Effector CD4-positive, alpha-beta T cell (primary cell): ENCODE measurements around the gene POLD3.
"Not testable (repeated sequence)": the region's sequence is repeated elsewhere in the genome, so short reads cannot be mapped to it uniquely, and the experiment has no call there.

Experiments used
- DNase-seq: peaks from one replicate; pipeline ENCODE4 v3.0.0-alpha.2; 2020

Gene POLD3

DNA sequence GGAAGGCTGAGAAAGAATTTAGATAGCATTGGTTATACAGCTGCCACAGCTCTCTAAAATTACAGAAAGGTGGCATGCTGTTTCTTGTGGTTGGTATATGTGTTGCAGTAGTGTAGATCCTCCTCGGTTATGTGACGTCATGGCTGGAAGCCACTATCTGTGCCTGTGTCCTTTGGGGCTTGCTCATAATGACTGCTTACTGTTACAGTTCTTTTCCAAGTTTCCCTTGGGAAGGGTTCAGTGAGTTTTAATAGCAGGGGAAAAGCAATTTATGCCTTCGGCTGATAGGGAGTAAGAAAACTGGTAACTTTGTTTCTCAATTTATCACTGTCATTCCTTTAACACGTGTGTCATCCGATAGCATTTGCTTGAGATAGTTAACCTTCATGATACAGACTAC, 47.2 kb downstream of the POLD3 start:
- DNase-seq = no peak

DNA sequence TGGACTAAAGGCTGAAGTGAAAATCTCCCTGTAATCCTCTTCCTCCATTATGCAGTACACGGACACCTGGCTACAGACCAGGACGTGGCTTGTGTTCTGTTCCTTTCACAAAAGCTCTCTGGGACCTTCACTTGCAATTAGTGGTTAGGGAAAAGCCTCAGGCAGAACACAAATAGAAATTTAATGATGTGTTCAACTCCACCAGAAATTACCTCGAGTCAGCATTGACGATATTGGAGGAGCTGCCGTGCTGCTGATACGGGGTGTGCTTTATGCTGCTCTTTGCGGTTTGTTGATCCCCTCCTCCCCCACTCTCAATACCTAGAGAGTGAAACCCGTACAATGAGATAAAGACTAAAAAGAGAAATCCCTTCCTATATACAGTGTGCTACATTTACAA, 48.9 kb downstream of the POLD3 start:
- no peak for DNase-seq

DNA sequence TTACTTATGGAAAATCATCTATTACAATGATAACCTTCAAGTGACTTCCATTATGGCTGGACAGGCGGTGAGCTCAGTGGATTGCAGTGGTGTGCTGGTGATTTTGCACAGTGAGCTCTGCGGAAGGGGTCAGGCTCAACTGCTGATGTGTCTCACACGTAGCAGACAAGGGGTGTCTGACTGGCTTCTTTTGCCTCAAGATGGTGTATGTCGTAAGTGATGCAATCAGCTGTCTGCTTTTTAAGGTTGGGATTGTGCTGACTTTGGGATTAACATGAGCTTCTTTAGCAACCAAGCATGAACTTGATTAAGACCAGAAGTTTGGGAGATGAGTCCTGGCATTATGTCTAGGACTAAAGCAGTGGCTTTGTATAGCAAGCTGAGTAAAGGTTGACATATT, 49.5 kb downstream of the POLD3 start:
- no peak for DNase-seq

DNA sequence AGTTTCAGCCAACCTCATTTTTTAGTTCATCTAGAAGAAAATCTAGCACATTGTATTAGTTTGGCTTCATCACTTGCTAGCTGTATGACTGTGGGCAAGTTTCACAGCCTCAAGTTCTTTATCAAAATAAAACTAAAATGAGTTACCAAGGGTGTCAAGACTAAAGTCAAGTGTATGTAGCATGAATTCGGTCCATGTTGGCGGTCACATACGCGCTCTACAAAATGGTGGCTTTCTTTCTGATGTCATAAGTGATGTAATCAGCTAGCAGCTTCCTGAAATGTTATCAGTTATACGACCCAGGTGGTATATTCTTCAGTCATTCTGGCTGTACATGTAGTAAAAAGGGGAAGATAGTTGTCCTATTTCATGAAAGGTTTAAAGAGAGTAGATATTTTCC, 50.5 kb downstream of the POLD3 start:
- DNase-seq = no peak

DNA sequence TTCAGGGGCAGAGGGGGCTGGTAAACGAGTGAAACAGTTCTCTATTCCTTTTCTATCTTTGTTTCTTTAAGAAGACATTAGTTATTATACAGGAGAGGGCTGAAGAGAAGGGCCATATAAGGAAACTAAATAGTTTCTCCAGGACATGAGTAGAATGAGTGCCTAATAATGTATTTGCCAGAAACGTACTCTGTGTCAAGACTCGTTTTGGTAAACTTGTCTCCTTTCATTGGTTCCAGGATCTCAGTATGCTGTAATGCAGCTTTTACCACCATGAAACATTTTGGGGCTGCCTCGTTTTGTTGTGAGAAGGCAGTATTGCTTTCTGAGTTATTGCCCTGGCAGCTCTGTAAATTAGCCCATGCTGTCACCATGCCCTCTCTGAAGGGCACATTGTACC, 51.7 kb downstream of the POLD3 start:
- DNase-seq = no peak

DNA sequence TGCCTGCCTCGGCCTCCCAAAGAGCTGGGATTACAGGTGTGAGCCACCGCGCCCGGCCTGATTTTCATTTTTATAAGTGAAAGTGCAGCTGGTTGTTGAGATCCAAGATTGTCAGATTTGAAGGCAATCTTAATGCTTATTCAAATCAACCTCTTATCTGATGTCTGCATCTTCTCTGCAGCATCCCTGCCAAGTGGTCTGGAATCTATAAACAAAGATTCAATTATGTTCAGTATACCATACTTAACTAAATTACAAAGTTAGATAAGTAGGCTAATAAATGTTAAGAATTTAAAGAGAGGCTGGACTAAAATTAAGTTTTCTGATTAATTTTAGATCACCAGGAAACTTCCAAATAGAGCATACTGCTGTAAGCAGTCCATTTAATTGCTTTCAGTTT, 53.8 kb downstream of the POLD3 start:
- DNase-seq = no peak

DNA sequence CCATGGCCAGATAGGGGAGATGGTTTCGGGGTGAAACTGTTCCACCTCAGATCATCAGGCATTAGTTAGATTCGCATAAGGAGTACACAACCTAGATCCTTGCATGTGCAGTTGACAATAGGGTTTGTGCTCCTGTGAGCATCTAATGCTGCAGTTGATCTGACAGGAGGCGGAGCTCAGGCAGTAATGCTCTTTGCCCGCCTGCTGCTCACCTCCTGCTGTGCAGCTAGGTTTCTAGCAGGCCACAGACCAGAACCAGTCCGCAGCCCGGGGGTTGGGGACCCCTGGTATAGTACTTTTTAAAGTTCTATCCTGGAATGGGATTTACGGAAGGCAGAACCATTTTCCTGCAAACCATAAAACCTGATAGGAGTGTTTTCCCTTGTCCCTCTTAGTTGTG, 54.6 kb downstream of the POLD3 start:
- DNase-seq = no peak

DNA sequence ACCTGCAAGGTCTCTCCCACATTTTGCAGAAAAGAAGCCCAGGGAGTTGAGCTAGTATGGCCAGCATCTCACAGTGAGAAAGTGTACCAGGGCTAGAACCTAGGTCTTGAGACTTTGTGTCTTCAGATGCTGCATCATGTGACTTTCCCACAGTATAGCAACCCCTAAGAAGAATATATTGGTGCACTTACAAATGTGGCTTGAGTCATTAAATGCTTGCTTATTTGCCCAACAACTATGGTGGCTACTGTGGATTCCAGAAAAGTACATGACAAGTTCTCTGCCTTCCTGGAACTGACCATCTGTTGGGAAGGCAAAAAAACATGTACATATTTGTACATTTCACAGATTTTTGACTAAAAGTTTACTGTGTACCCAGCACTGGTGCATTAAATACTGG, 55.0 kb downstream of the POLD3 start:
- DNase-seq = no peak

DNA sequence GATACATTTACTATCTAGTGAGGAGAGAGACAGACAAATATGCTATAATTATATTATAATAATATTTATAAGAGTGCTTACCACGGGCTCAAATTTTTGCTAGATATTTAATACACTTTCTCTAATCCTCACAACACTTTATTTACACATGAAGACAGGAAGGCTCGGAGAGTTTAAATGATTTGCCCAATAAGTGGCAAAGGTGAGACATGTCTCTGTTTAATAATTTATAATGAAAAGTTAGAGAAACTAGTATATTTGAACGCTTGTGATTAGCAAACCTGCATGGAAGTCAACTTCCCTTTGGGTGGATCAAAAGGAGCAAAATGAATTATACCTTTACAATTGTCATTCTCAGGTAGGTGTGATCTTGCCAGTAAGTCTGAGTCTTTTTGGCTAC, 55.4 kb downstream of the POLD3 start:
- DNase-seq = no peak

DNA sequence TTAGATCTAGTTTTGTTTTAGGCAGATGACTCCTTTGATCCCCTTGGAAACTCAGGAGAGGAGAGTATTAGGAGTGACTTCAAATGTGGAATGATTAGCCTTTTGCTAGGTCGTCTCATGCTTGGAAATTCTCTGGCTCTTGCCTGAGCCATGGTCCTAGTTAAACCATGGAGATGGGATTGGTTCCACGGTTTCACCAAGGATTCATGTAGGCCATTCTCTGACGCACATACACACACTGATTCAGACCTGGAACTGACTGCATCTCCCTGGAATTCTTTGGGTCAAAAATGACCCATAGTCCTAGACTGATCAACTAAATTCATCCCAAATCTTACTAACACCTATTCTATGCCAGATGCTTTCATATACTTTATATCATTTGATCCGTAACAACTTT, 56.5 kb downstream of the POLD3 start:
- DNase-seq = no peak

DNA sequence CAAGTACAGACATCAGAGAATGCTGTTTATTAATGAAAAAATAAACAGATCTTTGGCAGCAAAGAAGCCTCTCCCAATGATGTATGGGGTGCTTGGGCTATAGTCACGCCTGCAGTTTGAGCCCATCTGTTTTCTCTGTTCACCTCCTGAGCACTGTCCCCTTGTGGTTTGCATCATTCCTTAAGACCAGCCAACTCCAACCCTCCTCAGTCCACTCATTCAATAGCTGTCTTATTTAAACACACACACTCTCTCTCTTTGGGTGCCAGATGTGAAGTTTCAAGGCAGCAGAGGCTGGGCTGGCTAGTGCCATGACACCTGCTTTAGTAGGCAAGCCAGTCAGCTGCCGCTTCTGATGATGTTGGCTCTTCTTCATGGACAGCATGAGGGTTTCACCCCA, 58.1 kb downstream of the POLD3 start:
- no peak for DNase-seq

DNA sequence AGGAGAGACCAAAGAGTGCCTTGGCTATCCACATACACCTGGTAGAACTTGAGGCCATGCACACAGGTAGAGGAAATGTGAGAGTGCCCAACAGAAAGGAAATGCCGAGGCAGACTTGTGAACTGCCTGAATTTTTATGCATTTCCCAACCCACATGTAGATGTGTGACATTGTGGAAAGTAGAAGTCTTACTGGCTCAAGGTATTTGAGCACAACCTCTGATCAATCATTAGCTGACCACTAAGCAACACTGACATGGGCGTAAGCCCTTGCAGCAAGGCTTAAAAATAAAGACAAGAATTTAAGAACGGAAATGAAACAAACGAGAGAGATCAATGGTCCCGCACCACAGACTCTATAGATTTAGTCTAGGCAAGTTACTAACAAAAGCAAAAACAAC, 62.6 kb downstream of the POLD3 start:
- no peak for DNase-seq

DNA sequence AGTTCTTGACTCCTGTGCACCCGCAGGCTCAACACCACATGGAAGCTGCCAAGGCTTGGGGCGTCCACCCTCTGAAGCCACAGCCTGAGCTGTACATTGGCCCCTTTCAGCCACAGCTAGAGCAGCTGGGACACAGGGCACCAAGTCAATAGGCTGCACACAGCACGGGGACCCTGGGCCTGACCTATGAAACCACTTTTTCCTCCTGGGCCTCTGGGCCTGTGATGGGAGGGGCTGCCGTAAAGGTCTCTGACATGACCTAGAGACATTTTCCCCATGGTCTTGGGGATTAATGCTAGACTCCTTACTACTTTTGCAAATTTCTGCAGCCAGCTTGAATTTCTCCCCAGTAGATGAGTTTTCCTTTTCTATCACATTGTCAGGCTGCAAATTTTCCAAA, 66.7 kb downstream of the POLD3 start:
- not testable (repeated sequence) for DNase-seq

DNA sequence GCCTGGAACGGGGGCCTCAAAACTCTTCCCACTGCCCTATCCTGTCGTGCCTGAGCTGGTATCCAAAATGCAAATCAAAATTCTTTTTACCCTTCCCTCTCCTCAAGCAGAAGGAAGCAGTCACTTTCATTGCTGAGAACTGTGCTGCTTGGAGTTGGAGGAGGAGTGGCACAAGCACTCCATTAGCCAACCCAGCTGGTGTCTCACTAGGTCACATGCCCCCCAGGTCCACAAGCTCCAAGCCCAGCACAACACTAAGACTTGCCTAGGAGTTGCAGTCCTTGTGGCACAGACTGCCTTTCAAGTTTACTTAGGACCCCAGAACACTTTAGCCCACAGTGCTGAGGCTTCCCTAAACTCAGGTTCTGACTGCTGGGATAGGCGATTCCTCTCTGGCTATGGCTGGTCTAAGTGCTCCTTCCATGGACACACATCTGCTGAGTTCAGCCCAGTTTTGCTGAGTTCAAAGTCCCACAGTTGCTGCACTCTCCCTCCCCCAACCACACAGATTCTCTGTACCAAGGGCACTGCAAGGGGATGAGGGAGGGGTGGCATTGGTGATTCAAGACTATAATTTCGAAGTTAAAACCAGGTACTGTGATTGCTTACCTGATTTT, 70.2 kb downstream of the POLD3 start:
- DNase-seq = no peak

DNA sequence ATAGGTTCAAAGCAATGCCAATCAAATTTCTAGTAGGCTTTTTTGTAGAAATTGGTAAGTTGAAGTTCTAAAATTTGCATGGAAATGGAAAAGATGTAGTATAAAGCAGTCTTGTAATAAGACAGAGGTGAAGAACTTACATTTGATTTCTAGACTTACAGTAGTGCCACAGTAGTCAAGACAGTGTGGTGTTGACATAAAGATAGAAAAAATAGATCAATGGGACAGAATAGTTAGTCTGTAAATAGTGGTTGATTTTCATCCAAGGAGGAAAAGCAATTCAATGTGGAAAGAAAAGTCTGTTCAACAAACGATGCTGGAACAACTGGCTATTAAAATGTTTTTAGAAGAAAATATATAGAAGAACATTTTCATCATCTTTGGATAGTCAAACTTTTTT, 70.9 kb downstream of the POLD3 start:
- no peak for DNase-seq

DNA sequence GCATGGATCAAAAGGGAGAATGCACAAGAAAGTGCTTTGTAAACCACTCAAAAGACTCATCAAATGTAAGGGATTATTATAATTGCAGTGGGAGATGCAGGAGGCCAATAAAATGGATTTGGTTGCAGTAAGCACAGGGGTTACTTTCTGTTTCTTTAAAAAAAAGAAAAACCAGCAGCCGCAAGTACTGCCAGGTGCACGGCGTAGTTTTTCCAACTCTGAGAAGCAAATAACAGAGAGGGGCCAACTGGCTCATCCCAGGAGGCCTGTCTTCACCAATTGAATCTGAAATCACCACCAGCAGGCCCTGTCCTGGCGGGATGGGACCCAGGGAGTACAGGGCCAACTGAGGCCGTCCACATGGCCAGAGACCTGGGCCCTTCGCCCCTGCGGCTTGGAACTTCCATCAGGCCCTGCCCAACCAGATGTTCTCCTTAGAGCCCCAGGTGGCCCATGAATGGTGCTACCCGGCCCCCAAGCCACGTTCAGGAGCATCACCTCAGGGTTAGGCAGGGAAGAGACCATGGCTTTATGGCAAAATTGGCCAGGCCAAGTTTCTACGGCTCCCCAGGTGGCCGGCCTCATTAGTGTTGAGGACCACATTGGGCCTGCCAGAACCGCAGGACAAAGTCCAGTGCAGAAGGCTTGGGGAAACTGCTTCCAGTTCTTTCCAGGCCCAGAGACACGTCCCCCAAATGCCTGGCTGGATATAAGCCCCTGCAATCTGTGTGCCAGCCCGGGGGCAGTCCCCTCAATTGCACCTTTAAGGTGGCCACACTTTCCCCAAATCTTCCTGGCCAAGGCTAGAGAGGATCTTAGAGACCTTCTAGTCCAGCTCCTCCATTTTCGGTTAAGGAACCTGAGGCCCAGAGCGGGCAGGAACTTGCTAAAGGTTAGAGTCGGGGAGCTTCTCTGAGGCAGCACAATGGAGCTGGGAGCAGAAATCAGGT, 77.1 kb downstream of the POLD3 start:
- DNase-seq = no peak

DNA sequence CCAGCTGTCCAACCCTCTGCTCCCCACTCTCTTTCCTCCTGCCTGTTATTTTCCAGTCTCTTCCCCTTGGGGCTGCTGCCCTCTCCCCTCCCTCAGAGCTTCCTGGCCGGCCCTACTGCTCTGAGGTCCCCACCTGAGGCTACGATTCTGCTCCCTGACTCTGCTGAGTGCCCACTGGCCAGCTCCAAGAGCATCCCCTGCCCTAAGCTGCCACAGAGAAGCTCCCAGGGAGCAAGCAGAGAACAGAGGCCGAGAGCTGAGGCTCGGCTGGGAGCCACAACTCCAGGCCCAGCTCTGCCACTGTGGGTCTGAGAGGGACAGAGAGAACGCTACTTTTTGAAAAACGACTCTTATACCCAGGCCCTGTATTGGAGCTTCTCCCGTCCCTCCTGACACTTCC, 77.8 kb downstream of the POLD3 start:
- no peak for DNase-seq

DNA sequence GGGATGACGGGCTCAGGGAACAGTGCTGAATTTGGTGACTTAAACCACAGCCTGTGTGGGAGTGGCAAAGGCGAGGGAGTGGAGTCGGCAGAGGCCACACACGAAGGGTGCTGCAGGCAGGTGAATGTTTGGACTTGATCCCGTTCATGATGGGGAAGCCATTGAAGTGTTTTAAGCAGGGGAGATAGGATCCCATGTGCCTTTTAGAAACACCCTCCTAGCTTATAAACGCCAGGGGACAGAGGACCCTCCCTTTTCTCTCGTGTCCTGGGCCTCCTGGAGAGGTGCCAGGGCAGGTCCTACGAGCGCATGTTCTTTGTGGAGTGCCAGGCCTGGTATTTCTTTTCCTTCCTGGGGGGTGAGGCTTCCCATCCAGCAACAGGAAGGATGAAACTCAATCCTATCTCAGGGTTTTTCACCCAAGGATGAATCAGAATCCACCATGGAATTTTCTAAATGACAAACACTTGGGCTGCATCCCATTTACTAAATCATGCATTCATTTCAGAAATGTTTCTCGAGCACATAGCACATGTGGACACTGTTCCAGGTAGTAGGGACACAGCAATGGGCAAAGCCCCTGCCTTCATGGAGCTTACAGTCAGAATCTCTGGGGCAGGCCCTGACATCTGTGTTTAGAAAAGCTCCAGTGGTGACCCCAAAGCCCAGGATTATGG, 79.3 kb downstream of the POLD3 start:
- no peak for DNase-seq

DNA sequence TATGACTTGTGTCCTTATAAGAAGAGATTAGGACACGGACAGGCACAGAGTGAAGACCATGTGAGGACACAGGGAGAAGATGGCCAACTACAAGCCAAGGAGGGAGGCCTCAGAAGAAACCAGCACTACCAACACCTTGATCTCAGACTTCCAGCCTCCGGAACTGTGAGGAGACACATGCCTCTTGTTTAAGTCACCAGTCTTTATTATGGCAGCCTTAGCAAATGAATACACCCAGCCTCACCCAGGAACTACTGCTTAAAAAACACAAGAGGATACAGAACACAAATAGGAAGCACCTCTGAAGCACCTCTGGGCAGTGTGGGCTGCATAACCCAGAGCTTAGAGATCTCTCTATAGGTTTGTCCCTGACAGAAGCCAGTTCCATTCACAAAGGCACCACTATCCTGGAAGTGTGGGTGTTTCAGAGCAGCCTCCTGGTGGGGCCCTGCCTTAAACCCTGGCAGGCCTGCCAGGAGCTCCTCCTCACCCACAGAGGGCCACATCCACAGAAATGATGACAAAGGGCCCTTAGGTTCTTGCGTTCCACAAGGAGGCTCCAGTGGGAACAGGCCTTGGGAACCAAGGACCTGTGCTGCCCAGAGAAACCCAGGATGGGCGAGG, 80.1 kb downstream of the POLD3 start:
- no peak for DNase-seq

DNA sequence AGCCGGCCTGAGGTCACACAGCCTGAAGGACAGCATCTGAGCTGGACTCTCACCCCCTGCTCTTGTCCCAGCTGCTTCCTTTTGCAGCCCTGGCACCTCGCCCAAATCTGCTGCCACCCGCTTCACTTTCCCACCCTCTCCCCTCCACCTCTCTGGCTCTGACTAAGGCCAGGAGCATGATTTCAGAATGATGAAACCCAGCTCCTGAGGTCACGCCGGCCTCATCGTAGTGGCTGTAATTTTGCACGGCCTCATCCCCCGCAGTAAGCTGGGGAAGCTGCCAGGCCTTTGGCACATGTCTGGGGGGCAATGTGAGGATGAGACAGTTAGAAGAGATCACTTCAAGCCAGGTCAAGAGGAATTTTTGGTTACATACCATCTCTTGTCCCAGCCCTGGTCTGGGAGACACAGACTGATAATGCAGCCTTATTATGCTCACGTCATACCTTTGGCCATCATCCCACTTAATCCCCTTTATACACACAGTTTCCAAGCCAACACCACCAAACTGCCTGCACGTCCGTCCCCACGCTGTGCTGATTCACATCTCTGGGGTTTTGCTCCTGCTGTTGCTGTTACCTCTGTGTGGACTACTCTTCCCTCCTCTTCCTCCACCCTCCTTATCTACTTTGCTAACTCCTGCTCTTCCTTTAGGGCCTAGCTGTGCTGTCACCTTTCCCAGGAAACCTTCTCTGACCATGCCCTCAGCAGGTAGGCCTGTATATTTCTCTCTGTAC, 80.7 kb downstream of the POLD3 start:
- DNase-seq = no peak

DNA sequence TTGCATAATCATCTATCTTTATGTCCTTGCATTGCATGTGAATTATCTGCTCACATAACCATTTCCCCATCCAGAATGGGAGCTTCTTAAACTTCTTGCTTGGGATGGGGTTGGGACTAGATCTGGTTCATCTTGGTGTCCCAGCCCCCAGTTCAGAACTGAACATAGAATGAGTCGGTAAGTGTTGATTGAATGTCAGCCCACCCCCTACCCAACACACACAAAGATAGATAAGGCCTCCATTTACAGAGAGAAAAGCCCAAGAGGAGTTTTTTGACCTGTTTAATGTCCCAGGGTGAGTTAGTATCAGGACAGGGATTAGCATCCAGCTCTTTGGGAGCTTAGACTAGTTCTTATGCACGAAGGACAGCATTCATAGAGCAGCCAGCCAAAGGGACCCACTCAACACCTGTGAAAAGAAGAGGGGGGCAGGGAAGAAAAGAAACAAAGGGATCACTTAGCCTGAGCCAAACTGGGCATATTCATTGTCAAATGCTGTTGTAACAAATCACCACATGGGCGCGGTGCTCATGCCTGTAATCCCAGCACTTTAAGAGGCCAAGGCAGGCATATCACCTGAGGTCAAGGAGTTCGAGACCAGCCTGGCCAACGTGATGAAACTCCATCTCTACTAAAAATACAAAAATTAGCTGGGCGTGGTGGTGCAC, 81.4 kb downstream of the POLD3 start:
- no peak for DNase-seq

DNA sequence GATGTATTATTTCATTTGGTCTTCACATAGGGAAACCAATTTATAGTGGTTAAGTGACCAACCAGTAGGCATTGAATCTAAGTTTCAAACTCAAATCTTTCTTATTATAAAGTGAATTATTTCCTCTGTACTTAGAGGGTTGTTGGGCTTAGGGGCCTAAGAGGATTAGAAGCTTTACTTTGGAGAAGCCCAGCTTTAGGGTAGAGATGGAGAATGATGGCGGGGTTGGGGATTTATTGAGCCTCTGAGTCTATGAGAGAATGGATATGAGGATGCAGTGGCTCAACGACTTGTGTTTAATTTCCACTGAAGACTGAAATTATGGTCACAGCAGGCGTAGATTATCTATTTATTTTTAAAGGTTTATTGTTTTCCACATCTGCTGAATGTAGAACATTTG, 83.4 kb downstream of the POLD3 start:
- DNase-seq = no peak
